Prostate gland (tissue), 2 donors: Measurements from ENCODE around the gene ZNF536.

Experiments
- CTCF ChIP-seq, 4 experiments: fragments of 200-600 bp in 2 of 4; fragments of 450-650 bp in 2 of 4; sonication (generic) in 2 of 4; IDR thresholded peaks; 1 replicate in 3 of 4; 2 replicates in 1 of 4; pipeline ENCODE4 v1.5.1; 2016 to 2019; ENCODE audit warnings: antibody characterized with exemption in 4 of 4, mild to moderate bottlenecking in 2 of 4, moderate library complexity in 2 of 4
- POLR2A ChIP-seq: fragments of 450-650 bp; IDR thresholded peaks from one replicate; pipeline ENCODE4 v1.6.1; 2016; ENCODE audit warnings: antibody characterized with exemption, mild to moderate bottlenecking
- POLR2AphosphoS5 ChIP-seq: sonication (generic); formaldehyde crosslinking; IDR thresholded peaks from one replicate; pipeline ENCODE4 v1.6.1; 2017; ENCODE audit warnings: antibody characterized with exemption

GRCh38 chr19:30350692-30351663 lies 21.2 kb upstream of the ZNF536 start:
- TF ChIP-seq CTCF (IDR thresholded peaks at IDR 0.05) (no peak), POLR2AphosphoS5 (no peak), POLR2A (no peak)
